ENCODE data around the gene FAR2. TPM values are rescaled to one million over a fixed set of nuclear protein-coding genes. Genes with fewer than 3 reads are reported as not detected.

Gene FAR2
- total and polyA plus RNA-seq, 7 donors: 0.75 to 1.9 (median 1.6) TPM

- TF ChIP-seq, protein P1, sequence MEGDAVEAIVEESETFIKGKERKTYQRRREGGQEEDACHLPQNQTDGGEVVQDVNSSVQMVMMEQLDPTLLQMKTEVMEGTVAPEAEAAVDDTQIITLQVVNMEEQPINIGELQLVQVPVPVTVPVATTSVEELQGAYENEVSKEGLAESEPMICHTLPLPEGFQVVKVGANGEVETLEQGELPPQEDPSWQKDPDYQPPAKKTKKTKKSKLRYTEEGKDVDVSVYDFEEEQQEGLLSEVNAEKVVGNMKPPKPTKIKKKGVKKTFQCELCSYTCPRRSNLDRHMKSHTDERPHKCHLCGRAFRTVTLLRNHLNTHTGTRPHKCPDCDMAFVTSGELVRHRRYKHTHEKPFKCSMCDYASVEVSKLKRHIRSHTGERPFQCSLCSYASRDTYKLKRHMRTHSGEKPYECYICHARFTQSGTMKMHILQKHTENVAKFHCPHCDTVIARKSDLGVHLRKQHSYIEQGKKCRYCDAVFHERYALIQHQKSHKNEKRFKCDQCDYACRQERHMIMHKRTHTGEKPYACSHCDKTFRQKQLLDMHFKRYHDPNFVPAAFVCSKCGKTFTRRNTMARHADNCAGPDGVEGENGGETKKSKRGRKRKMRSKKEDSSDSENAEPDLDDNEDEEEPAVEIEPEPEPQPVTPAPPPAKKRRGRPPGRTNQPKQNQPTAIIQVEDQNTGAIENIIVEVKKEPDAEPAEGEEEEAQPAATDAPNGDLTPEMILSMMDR (IDR thresholded peaks at IDR 0.05): no peak
- H3K27me3 ChIP-seq (ENCODE audit: insufficient read depth in 3 of 3, low read length in 2 of 3): no peaks in the 10 kb centered on the region
- H3K4me1 ChIP-seq: no peaks in the 10 kb centered on the region
- DNase-seq (no peak), ATAC-seq (no peak)
- H3K9me3 ChIP-seq: no peaks in the 10 kb centered on the region
- 83 to 88% (median 88%) methylated on average over 2 of the region's 2 CpGs for WGBS, 3 donors
- no peak overlapping the region for H3K4me3 ChIP-seq
- no peaks in the 10 kb centered on the region for H3K36me3 ChIP-seq (ENCODE audit: insufficient read depth in 1 of 2, low read depth in 1 of 2)
- no peak overlapping the region for H3K27ac ChIP-seq
- intact Hi-C loops (cut with DNase I): no loop called here
Observed at GRCh38 chr12:29230800-29231560, 81.9 kb downstream of the FAR2 start.

- Histone ChIP-seq H3K4me1 (no peaks in the 10 kb centered on the region), H3K27ac (no peak overlapping the region), H3K27me3 (ENCODE audit: insufficient read depth in 3 of 3, low read length in 2 of 3) (no peaks in the 10 kb centered on the region), H3K36me3 (ENCODE audit: insufficient read depth in 1 of 2, low read depth in 1 of 2) (no peaks in the 10 kb centered on the region), H3K4me3 (no peak overlapping the region), H3K9me3 (no peaks in the 10 kb centered on the region)
- TF ChIP-seq, protein P1 (IDR thresholded peaks at IDR 0.05): no peak
- ATAC-seq (no peak), DNase-seq (no peak)
- 64 to 78% (median 72%) methylated on average over 3 of the region's 3 CpGs for WGBS, 3 donors
- intact Hi-C loops (cut with DNase I): no loop called here
Observed at GRCh38 chr12:29232086-29232485, 83.0 kb downstream of the FAR2 start.

DNA sequence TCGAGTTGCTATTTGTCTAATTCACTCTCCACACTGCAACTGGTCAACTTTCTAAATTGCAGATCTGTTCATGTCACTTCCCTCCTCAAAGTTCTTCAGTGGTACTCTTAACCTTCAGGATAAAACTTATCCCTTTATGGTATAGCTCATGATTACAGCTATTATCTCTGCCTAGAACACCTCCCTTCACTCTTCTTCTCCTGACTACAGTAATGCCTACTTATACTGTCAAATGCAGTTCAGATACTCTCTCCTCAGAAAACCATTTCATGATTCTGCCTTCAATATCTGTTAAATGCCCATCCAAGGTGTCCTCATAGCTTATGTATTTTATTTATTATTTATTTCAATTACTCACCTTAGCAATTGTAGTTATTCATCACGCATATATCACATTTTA is 85.5 kb downstream of the FAR2 start:
- H3K27ac ChIP-seq: no peak overlapping the region
- TF ChIP-seq, protein P1 (IDR thresholded peaks at IDR 0.05): no peak
- 72 to 83% (median 80%) methylated on average over 2 of the region's 2 CpGs for WGBS, 3 donors
- DNase-seq: no peak
- H3K27me3 ChIP-seq (ENCODE audit: insufficient read depth in 3 of 3, low read length in 2 of 3): no peaks in the 10 kb centered on the region
- H3K36me3 ChIP-seq (ENCODE audit: insufficient read depth in 1 of 2, low read depth in 1 of 2): no peaks in the 10 kb centered on the region
- no peak for ATAC-seq
- intact Hi-C loops (cut with DNase I): no loop called here
- no peak overlapping the region for H3K4me3 ChIP-seq
- H3K4me1 ChIP-seq: no peaks in the 10 kb centered on the region
- no peaks in the 10 kb centered on the region for H3K9me3 ChIP-seq

- Histone ChIP-seq H3K9me3 (no peaks in the 10 kb centered on the region), H3K27me3 (ENCODE audit: insufficient read depth in 3 of 3, low read length in 2 of 3) (no peaks in the 10 kb centered on the region), H3K36me3 (ENCODE audit: insufficient read depth in 1 of 2, low read depth in 1 of 2) (no peaks in the 10 kb centered on the region), H3K4me3 (no peak overlapping the region), H3K27ac (no peak overlapping the region), H3K4me1 (no peaks in the 10 kb centered on the region)
- intact Hi-C loops (cut with DNase I): no loop called here
- TF ChIP-seq, protein P1 (IDR thresholded peaks at IDR 0.05): no peak
- no peak for ATAC-seq
- 40 to 45% (median 41%) methylated on average over 2 of the region's 2 CpGs for WGBS, 3 donors
- DNase-seq: no peak
Observed at GRCh38 chr12:29234965-29235626, 86.0 kb downstream of the FAR2 start.

All from psoas muscle (tissue), 8 donors.